HFF-Myc (cell line): ENCODE results near the gene ELOB.

Experiments
- DNase-seq: peaks from one replicate; pipeline ENCODE4 v3.0.0-alpha.2; 2011; ENCODE audit warnings: low read depth; ENCODE audit errors: extremely low read depth
- H3K4me3 ChIP-seq: replicated peaks from 2 replicates; pipeline ENCODE4 v1.5.1; 2011; ENCODE audit warnings: low read depth, mild to moderate bottlenecking, control low read depth, low read length
- CTCF ChIP-seq: IDR thresholded peaks from 2 replicates; pipeline ENCODE4 v1.5.1; 2012; ENCODE audit warnings: mild to moderate bottlenecking, low read depth, low read length, control low read depth; ENCODE audit errors: missing control alignments

The ELOB gene

GRCh38 chr16:2787961-2788360 is 10.9 kb upstream of the ELOB start:
- DNase-seq = no peak
- no peak for TF ChIP-seq CTCF
- H3K4me3 ChIP-seq = no peak overlapping the region

- no peak for TF ChIP-seq CTCF
- no peak for DNase-seq
- no peak within 1 kb of the TSS for H3K4me3 ChIP-seq
Observed at GRCh38 chr16:2787406-2787805, 10.3 kb upstream of the ELOB start, which contains the start of gene PRSS33. Gene PRSS33 (minus strand): TSS chr16:2787560. CDS start chr16:2786547, 1,013 bp downstream.

- DNase-seq = no peak
- TF ChIP-seq CTCF = no peak
- H3K4me3 ChIP-seq = no peak overlapping the region
Observed at GRCh38 chr16:2786826-2787151, 9.7 kb upstream of the ELOB start.

- DNase-seq = no peak
- no peak for TF ChIP-seq CTCF
- no peak overlapping the region for H3K4me3 ChIP-seq
Observed at GRCh38 chr16:2786061-2786825, 9.2 kb upstream of the ELOB start.

- DNase-seq = no peak
- H3K4me3 ChIP-seq = no peak overlapping the region
- TF ChIP-seq CTCF = peak; percentile 4
Observed at GRCh38 chr16:2785101-2785991, 8.3 kb upstream of the ELOB start.

- H3K4me3 ChIP-seq = no peak overlapping the region
- no peak for TF ChIP-seq CTCF
- no peak for DNase-seq
Observed at GRCh38 chr16:2784358-2785100, 7.4 kb upstream of the ELOB start.
